Loucy (cell line): Measurements from ENCODE around the gene GTPBP10.

Experiments
- CTCF ChIP-seq: fragments of 200-600 bp; sonication (generic); conservative IDR thresholded peaks from 2 replicates; pipeline ENCODE4 v1.5.1; 2014; ENCODE audit warnings: mild to moderate bottlenecking, antibody characterized with exemption, low read length
- EZH2phosphoT487 ChIP-seq: fragments of 200-600 bp; IDR thresholded peaks from 2 replicates; pipeline ENCODE4 v1.6.1; 2018; ENCODE audit warnings: antibody characterized with exemption, mild to moderate bottlenecking, moderate library complexity, borderline replicate concordance

- TF ChIP-seq CTCF, result peak; percentile 64
- TF ChIP-seq EZH2phosphoT487, result no peak
Measured at GRCh38 chr7:90412458-90413184, 66.1 kb downstream of the GTPBP10 start.
